Measurements from ENCODE around the gene BMF.
A peak's percentile ranks its signal among the peaks of the same experiment; 100 is the strongest.
"Not testable (repeated sequence)": the region's sequence is repeated elsewhere in the genome, so short reads cannot be mapped to it uniquely, and the experiment has no call there.

BMF gene

DNA sequence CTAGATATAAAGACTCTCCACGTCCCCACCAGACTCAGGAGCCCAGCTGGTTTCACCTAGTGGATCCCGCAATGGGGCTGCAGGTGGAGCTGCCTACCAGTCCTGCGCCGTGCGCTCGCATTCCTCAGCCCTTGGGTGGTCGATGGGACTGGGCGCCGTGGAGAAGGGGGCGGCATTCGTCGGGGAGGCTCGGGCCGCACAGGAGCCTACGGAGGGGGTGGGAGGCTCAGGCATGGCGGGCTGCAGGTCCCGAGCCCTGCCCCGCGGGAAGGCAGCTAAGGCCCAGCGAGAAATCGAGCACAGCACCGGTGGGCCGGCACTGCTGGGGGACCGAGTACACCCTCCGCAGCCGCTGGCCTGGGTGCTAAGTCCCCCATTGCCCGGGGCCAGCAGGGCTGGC, 34.0 kb downstream of the BMF start:
- DNase-seq; in situ Hi-C loops (cut with MboI; ENCODE audit: low pct_unique_long_range_greater_than_20kb, low sequenced_read_pairs): not testable (repeated sequence)

DNA sequence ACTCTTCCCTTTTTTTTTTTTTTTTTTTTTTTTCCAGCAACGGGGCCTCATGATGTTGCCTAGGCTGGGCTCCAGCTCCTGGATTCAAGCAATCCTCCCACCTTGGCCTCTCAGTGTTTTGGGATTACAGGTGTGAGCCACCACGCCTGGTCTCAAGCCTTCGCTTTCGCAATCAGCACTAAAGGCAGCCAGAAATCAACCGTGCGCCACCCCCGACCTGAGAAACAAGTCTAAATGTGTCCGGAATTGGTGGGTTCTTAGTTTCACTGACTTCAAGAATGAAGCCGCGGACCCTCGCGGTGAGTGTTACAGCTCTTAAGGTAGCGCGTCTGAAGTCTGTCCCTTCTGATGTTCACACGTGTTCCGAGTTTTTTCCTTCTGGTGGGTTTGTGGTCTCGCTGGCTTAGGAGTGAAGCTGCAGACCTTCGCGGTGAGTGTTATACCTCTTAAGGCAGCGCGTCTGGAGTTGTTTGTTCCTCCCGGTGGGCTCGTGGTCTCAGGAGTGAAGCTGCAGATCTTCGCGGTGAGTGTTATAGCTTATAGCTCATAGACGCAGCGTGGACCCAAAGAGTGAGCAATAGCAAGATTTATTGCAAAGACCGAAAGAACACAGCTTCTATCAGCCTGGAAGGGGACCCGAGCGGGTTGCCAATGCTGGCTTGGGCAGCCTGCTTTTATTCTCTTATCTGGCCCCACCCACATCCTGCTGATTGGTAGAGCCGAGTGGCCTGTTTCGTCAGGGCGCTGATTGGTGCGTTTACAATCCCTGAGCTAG, 34.8 kb downstream of the BMF start:
- DNase-seq; in situ Hi-C loops (cut with MboI; ENCODE audit: low pct_unique_long_range_greater_than_20kb, low sequenced_read_pairs): not testable (repeated sequence)

DNA sequence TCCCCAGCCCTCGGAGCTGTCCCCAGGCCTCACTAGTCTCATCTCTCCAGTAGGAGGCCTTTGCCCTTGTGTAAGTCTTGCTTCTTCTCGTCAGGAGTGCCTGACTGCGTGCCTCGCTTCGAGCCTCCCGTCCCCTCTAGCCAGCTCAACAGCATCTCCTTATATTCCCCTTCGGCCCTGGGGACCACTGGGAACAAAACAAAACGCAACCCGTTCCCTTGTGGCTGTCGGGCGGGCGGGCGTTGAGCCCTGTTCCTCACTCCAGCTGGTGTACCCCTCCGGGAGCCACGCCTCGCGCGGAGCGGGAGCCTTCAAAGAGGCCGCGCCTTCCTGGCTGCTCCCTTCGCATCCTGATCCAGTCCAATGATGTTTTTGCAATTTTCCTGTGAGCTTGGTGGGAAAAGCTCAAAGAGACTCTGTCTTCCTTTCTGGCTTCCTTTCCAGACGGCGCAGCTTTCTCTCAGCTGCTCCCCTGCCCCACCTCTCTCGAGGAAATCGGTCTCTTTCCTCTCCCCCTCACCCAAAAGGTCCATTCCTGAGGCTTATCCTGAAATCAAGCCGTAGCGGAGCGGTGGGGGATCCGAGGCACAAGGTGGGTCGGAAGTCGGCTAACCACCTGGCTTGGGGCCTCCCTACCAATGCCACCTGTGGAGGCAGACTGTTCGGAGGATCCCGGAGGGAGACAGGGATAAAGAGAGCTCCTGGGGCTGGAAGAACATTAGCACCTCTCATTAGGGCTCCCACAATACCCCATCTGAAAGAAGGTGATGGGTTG, 36.3 kb downstream of the BMF start:
- in situ Hi-C loops (cut with MboI; ENCODE audit: low pct_unique_long_range_greater_than_20kb, low sequenced_read_pairs): no loop called here
- DNase-seq: no peak

DNA sequence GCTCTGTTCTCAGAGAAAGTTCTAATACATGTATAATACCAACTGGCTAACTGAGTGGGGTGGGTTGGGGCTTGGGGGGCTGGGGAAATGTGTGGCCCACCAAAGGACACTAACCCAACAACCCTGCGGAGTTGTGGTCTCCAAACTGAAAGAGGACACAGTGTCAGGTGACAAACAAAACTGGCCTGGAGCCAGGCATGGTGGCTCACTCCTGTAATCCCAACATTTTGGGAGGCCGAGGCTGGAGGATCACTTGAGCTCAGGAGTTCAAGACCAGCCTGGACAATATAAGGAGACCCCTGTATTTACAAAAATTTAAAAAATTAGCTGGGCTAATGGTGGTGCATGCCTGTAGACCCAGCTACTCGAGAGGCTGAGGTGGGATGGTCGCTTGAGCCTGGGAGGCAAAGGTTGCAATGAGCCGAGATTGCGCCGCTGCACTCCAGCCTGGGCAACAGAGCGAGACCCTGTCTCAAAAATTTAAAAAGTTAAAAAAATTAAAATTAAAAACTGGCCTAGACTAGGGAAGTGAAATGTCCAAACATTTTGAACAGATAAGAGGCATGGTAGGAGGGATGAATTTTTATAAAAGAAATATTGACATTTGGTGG, 38.0 kb downstream of the BMF start:
- in situ Hi-C loops (cut with MboI; ENCODE audit: low pct_unique_long_range_greater_than_20kb, low sequenced_read_pairs): no loop called here
- DNase-seq: no peak

- in situ Hi-C loops (cut with MboI; ENCODE audit: low pct_unique_long_range_greater_than_20kb, low sequenced_read_pairs): no loop called here
Measured at GRCh38 chr15:40070166-40070557, 38.5 kb downstream of the BMF start.

GRCh38 chr15:40069178-40070165, 39.2 kb downstream of the BMF start:
- peak; percentile 75 for DNase-seq
- in situ Hi-C loops (cut with MboI; ENCODE audit: low pct_unique_long_range_greater_than_20kb, low sequenced_read_pairs): no loop called here

More at GRCh38 chr15:40070166-40070557, 38.5 kb downstream of the BMF start:
- DNase-seq: no peak

- DNase-seq: no peak
- in situ Hi-C loops (cut with MboI; ENCODE audit: low pct_unique_long_range_greater_than_20kb, low sequenced_read_pairs): no loop called here
Measured at GRCh38 chr15:40067921-40068624, 40.6 kb downstream of the BMF start.

DNA sequence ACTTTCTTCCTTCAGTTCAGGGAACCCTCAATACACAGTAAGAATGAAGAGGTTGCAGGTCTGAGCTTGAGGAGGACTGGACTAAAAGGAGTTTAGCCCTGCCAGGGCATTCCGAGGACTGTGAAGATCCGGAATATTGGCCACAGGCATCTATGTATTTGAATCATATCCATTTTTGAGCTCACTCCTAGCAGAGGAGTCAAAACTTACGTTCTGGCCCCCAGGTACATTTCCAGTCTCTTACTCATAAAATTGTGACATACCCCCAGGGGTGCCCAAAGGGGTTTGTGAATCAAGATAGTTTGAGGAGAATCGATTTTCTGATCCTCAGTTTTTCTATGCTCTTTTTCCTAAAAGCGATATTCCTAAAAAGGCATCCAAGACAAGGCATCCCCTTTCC, 42.1 kb downstream of the BMF start:
- in situ Hi-C loops (cut with MboI; ENCODE audit: low pct_unique_long_range_greater_than_20kb, low sequenced_read_pairs): no loop called here
- no peak for DNase-seq

DNA sequence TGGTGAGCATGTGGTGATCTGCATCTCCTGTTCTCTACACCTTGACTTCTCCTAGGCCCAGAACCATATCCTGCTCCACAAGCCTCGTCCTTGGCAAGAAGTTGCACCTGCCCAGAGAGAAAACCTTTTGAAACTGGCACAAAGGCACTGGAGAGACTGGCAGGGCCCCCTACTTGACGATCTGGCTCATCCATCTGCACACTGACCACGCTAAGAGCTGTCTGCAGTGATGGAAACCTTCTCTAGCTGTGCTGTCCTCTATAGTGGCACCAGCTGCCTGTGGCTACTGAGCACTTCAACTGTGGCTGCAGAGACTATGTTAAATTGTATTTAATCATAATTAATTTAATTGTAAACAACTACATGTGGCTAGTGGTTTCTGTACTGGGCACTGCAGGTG, 43.5 kb downstream of the BMF start:
- in situ Hi-C loops (cut with MboI; ENCODE audit: low pct_unique_long_range_greater_than_20kb, low sequenced_read_pairs): no loop called here
- DNase-seq: no peak

- DNase-seq: peak; percentile 36
- in situ Hi-C loops (cut with MboI; ENCODE audit: low pct_unique_long_range_greater_than_20kb, low sequenced_read_pairs): no loop called here
Measured at GRCh38 chr15:40064231-40064894, 44.3 kb downstream of the BMF start.

- in situ Hi-C loops (cut with MboI; ENCODE audit: low pct_unique_long_range_greater_than_20kb, low sequenced_read_pairs): no loop called here
- DNase-seq: no peak
Measured at GRCh38 chr15:40063563-40064011, 45.1 kb downstream of the BMF start.

DNA sequence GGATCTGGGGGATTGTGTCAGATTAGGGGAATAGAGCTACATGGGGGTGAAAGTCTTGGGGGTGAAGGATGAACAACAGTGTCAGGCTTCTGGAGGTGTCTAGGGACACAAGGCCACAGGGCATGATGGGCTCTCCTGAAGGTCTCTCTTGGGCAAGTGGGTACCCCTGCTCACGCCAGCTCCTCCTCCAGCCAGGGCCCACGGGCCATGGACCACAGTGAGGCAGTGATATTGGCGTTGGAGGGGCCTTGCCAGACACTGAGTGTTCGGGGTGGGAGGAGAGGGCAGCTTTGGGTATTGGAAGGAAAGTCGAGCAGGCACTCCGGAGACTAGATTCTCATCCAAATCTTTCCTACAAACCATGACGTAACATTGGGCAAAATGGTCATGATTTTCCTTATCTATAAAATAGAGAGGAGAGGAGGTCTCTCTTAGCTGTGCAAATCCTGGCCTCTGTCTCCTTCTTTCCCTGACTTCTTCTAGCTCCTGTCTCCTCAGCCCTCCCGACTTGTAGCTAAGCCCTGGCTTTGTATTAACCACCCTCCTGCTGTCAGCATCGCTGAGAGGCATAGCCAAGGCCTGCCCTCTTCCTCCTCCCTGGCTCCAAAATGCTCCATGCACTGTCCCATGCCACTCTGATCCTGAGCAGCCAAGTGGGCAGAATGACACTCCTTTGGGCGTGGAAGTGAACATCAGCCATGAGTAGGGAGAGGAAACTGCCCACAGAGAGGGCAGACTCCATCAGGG, 45.7 kb downstream of the BMF start:
- in situ Hi-C loops (cut with MboI; ENCODE audit: low pct_unique_long_range_greater_than_20kb, low sequenced_read_pairs): no loop called here
- DNase-seq: no peak

DNA sequence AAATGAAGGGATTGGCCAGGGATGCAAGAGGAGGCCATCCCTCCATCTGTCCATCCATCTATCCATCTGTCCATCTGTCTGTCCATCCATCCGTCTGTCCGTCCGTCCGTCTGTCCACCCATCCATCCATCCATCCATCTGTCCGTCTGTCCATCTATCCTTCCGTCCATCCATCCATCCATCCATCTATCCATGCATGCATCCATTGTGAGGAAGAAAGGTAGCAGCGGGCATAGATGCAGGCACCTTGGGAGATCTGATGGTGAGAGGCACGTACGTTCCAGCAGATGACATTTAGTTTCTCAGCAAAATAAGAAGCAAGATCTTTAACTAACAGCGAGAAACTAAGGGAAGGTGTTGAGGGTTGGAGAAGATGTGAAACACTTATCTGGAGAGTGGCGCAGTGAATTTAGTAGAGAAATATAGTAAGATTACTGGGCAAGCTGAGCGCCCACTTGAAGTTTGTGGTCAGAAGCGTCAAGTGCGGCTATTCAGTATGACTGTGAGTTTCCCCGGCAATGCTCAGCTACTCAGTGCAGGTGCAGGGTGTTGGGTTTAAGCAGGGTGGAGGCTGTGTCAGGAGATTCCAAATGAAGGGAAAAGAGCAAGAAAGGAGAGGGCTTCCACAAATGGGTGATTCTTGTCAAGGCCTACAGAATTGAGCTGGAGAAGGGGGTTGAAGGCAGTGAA, 47.3 kb downstream of the BMF start:
- no peak for DNase-seq
- in situ Hi-C loops (cut with MboI; ENCODE audit: low pct_unique_long_range_greater_than_20kb, low sequenced_read_pairs): no loop called here

DNA sequence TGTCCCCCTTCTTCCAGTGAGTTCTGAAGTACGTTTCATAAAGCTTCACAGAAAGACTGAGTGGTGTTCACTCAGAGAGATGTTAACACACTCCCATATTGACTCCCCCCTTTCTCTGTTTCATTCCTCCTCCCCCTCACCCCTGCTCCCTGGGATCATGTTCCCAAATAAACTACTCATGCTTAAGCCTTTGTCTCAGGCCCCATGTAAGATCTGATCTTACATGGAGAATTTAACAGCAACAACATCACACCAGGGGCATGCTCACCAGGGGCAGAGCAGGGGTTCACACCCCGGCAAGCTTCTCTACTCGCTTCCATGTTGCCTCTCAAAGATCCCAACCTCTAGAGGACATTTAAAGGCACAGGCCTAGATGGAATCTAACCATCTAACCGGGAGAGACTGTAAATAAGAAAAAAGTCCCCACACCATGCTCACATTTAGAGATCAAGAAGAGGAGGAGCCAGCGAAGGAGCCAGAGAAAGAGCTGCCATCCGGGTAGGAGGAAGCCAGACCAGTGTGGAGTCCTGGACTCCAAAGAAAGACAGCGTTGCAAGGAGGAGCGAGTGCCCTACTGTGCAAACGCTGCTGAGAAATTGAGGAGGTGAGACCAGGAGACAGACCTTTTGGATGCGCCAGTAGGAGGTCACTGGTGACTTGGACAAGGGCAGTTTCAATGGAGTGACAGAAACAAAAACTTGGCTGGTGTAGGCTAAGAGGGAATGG, 48.3 kb downstream of the BMF start:
- no peak for DNase-seq
- in situ Hi-C loops (cut with MboI; ENCODE audit: low pct_unique_long_range_greater_than_20kb, low sequenced_read_pairs): no loop called here

GRCh38 chr15:40059821-40060220, 48.9 kb downstream of the BMF start:
- DNase-seq: no peak
- in situ Hi-C loops (cut with MboI; ENCODE audit: low pct_unique_long_range_greater_than_20kb, low sequenced_read_pairs): loop anchor here (10.0 kb wide), 1 partner anchor 45 kb away; the partner anchor contains the start of gene BMF

Data from KBM-7 (cell line).